Measurements from ENCODE around the gene FREM1.

DNA sequence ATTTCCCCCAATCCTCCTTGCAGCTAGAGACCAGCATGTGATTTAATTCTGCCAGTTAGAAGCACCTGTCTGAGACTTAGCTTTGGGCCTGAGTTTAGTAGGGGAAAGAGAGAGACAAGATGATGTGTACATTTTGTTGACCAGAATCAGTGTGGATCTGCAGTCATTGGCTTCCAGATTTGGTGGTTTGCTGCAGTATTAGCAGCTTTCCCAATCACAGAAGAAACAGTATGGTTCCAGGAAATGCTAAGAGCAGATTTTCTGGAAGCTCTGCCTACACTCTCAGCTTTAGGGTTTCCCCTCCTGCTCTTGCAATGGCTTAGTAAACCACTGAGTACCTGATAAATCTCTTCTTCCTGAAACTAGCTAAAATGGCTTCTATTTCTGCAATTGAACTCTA, 48.8 kb upstream of the FREM1 start:
- TF ChIP-seq POLR2A (IDR thresholded peaks at IDR 0.05) (no peak), CTCF (IDR thresholded peaks at IDR 0.05) (no peak)

All from thyroid gland (tissue), 4 donors.